HL-60 (cell line): ENCODE data around the gene YKT6.

Source experiments
- DNase-seq, 2 experiments: peaks; one replicate each; pipeline ENCODE4 v3.0.0-alpha.2; 2010 to 2020; ENCODE audit warnings: low read depth in 1 of 2, low spot score in 1 of 2
- H3K27ac ChIP-seq: fragments of 250-450 bp; sonication (Bioruptor Pico); replicated peaks from 2 replicates; pipeline ENCODE4 v1.5.1; 2020; ENCODE audit warnings: mild to moderate bottlenecking, moderate library complexity
- H3K27me3 ChIP-seq: fragments of 250-450 bp; sonication (Bioruptor Pico); 2 replicates; pipeline ENCODE4 v1.5.1; 2021; ENCODE audit warnings: mild to moderate bottlenecking, moderate library complexity; ENCODE audit not compliant: insufficient read depth, poor library complexity, severe bottlenecking
- H3K4me3 ChIP-seq: replicated peaks from 2 replicates; pipeline ENCODE4 v1.5.1; 2011; ENCODE audit warnings: mild to moderate bottlenecking, control low read depth, low read length; ENCODE audit not compliant: insufficient read depth
- GABPA ChIP-seq: IDR thresholded peaks from 2 replicates; pipeline ENCODE4 v1.6.1; 2012; ENCODE audit warnings: low read depth
- POLR2AphosphoS5 ChIP-seq: IDR thresholded peaks from 2 replicates; pipeline ENCODE4 v1.6.1; 2012; ENCODE audit warnings: low read depth
- REST ChIP-seq: IDR thresholded peaks from 2 replicates; pipeline ENCODE4 v1.6.1; 2012; ENCODE audit warnings: low read depth; ENCODE audit not compliant: insufficient replicate concordance
- SPI1 ChIP-seq: IDR thresholded peaks from 2 replicates; pipeline ENCODE4 v1.6.1; 2012; ENCODE audit warnings: low read depth, mild to moderate bottlenecking, borderline replicate concordance
- TF ChIP-seq, protein P1 (sequence below): IDR thresholded peaks from one replicate; pipeline ENCODE4 v1.5.1; 2011; ENCODE audit warnings: low read length, control low read depth, inconsistent platforms; ENCODE audit not compliant: insufficient read depth

The YKT6 gene

GRCh38 chr7:44235066-44235465 is 34.3 kb downstream of the YKT6 start:
- H3K4me3 ChIP-seq = no peak overlapping the region
- TF ChIP-seq, protein P1, sequence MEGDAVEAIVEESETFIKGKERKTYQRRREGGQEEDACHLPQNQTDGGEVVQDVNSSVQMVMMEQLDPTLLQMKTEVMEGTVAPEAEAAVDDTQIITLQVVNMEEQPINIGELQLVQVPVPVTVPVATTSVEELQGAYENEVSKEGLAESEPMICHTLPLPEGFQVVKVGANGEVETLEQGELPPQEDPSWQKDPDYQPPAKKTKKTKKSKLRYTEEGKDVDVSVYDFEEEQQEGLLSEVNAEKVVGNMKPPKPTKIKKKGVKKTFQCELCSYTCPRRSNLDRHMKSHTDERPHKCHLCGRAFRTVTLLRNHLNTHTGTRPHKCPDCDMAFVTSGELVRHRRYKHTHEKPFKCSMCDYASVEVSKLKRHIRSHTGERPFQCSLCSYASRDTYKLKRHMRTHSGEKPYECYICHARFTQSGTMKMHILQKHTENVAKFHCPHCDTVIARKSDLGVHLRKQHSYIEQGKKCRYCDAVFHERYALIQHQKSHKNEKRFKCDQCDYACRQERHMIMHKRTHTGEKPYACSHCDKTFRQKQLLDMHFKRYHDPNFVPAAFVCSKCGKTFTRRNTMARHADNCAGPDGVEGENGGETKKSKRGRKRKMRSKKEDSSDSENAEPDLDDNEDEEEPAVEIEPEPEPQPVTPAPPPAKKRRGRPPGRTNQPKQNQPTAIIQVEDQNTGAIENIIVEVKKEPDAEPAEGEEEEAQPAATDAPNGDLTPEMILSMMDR = no peak
- TF ChIP-seq POLR2AphosphoS5 (no peak), REST (no peak), GABPA (no peak), SPI1 (no peak)
- H3K27me3 ChIP-seq = no peaks in the 10 kb centered on the region
- no peak for DNase-seq
- H3K27ac ChIP-seq = no peak overlapping the region

GRCh38 chr7:44235582-44236332 is 35.0 kb downstream of the YKT6 start:
- no peak overlapping the region for H3K27ac ChIP-seq
- no peaks in the 10 kb centered on the region for H3K27me3 ChIP-seq
- no peak overlapping the region for H3K4me3 ChIP-seq
- no peak for DNase-seq
- TF ChIP-seq, protein P1 = no peak
- TF ChIP-seq POLR2AphosphoS5 (no peak), SPI1 (no peak), GABPA (no peak), REST (no peak)

DNA sequence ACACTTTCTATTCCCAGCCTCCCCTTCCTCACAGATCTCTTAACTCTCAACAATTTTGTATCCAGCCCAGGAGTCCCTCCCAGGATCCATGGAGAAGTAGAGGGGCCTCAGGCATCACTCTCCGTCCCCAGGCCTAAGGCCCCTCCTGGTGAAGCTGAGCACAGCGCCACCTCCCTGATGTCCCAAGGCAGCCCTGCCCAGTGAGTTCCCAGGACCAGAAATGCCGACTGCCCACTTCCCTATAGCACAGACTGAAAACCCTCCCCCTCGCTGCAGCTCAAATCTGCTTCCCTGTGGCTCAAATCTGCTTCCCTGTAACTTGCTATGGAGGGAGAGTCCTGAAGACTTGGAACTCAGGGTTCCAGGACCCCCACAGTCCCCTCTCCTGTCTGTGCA is 35.6 kb downstream of the YKT6 start:
- TF ChIP-seq POLR2AphosphoS5 (no peak), REST (no peak), SPI1 (peak; percentile 75), GABPA (no peak)
- TF ChIP-seq, protein P1 = no peak
- Histone ChIP-seq H3K27ac (no peak overlapping the region), H3K4me3 (no peak overlapping the region), H3K27me3 (no peaks in the 10 kb centered on the region)
- DNase-seq = peak; percentile 41 to 54
